Dedifferentiated amniotic fluid mesenchymal stem cell (primary cell): ENCODE results near the gene MAGI3.

ENCODE experiments used
- DNase-seq: peaks from one replicate; pipeline ENCODE4 v3.0.0-alpha.2; 2016; ENCODE audit errors: extremely low spot score

MAGI3 gene

DNA sequence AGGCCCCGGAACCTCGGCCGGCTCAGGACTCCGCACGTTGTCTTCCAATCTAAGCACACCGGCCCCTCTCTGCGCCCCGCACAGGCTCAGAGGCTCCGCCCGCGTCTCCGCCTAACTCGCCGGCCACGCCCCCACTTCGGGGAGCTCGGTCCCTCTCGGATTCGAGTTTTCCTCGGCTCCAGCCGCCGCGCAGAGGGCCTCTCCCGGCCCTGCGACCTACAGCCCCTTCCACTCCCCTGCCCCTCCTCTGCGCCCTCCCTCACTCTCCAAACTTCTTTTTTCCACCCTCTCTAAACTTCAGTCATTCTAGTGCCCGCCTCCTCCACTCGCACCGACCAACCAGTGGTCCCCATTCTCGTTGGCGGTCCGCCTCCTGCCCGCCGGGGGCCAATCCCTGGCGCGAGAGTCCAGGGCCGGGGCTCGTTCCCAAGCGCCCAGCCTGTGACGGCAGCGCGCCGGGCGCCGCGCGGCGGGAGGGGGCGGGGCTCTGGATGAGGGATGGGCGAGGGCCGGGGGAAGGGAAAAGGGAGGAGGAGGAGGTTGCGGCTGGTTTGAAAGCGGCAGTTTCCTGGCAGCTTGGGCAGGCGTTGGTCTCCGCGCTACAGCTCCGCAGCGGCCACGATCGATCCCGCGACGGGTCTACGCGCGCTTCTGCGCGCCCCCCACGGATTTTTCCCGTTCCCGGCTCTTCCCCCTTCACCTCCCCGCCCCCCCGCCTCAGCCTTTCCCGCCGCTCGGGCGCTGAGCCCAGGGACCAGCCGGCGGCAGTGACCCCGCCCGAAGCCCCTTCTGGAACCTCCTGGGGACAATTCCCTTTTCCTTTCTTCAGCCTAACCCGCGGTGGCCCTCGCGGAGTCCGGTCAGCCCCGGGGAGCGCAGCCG is at the start of gene MAGI3:
Gene MAGI3 (plus strand): TSS at position 563 of the 882 bp plus-strand sequence. CDS start 519 bp downstream, outside the sequence.
- peak; percentile 98 for DNase-seq

DNA sequence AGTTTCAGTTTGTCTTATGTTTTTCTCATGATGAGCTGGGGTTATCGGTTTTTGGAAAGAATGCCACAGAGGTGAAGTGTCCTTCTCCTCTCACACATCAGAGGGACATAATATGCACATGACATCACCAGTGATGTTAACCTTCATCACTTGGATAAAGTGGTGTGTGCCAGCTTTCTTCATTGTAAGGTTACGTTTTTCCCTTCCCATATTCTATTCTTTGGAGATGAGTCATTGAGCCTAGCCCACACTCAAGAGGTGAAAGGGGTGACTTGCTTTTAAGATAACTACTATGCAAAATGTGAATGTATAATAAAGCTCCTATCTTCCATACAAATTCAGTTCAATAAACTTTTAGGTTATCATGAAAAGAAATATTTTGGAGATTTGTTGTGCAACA is 36.7 kb upstream of the MAGI3 start:
- no peak for DNase-seq

DNA sequence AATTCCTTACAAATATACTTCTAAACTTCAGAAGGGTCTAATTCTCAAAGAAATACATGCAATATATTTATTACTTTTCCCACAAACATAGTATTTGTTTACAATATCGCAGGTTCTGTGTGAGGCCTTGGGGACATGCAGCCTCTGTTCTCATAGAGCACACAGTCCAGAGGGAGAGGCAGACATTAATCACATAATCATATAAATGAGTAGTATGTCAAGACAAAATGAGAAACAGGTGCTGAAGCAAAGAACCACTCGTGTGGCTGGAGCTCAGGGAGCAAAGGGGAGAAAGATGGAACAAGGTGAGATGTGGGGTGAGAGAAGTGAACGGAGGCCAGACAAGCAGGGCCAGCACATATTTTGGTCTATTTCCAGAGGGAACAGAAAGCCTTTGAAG is 26.4 kb upstream of the MAGI3 start:
- no peak for DNase-seq

DNA sequence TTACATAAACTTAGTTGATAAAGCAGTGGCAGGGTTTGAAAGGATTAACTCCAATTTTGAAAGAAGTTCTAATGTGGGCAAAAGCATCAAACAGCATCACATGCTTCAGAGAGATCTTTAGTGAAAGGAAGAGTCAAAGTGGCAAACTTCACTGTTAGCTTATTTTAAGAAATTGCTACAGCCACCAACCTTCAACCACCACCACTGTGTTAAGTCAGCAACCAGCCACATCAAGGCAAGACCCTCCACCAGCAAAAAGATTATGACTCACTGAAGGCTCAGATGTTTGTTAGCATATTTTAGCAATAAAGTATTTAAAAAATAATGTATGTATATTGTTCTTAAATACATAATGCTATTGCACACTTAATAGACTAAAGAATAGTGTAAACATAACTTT is 21.3 kb upstream of the MAGI3 start:
- no peak for DNase-seq

DNA sequence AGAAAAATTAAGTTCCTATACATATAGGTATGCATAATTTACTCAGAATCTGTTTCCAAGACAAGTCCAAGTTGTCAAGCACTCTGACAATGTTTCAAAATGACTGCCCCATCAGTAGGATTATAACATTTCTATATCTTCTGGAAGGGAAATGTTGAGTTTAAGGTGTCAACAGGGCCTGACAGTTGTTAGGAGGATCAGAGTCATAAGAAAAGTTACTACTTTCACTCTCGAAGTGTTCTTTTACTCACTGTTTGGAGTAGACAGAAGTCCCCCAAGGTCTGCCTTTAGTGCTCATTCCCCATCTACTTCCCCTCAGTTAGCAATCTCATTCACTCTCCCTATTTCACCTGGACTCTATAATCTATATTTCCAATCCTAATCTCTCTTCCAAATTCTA is 20.6 kb upstream of the MAGI3 start:
- no peak for DNase-seq

DNA sequence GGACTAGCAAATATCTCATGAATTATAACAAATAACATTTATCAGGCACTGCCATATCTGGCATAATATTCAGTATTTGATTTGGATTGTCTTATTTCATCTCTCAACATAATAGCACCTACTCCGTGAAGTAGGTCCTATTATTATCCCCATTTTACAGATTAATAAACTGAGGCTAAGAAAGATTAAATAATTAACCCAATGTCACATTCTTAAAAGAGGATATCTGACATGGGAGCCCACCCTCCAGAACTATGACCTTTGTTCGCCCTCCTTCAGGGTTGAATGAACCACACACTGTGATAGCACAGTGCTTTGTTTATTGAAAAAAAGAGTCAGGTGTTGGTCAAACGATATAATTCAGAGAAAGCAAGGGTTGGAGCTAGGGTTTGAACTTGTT is 19.4 kb upstream of the MAGI3 start:
- no peak for DNase-seq

DNA sequence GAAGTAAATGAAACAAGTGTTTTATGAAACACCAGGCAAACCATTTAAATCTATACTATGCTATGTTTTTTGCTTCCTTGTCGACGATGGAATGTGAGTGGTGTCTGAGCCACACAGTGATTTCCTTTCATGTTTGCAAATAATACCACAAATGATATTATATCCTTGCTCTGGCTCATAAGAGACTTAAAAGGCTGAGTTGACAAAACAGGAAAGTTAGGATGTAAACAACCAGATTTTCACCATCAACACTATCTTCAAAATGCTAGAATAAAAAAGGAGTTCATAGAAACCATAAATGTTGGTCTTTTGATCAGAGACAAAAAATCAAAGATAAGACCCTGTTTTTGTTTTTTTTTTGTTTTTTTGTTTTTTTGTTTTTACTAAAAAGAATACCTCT is 17.8 kb upstream of the MAGI3 start:
- no peak for DNase-seq

DNA sequence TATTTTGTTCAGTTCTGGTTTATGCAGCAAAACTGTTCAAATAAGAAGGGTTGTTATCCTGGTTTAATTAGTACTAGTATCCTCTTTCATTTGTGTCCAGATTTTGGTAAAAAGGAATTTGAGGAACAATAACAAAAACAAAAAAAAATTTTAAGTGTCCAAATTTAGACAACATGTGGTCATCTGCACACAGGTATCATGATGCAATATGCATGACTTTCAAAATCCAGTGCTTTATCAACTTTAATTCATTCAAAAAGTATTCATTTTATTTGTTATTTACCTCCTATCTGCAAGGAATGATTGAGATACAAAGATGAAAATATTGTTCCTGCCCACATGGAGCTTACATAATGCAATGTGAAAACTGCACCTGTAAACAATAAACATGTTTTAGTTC is 16.7 kb upstream of the MAGI3 start:
- no peak for DNase-seq

DNA sequence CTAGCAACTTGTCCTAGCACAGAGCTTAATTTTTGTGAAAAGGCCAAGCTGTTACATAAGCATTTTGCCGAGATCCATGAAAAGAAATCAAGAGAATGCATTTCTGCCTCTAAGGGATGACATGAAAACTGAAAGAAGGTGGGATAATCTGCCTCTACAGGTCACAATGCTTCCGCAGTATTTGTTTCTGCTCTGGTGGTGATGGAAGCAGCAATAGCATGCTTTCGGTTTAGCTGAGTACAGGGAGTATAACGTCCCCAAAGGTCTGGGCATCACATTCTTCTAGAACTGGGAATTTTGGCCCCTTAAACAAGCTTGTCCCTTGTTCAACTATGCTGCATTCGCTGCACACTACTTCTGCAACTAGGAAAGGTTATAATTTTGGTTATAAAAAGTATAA is 14.4 kb upstream of the MAGI3 start:
- no peak for DNase-seq

DNA sequence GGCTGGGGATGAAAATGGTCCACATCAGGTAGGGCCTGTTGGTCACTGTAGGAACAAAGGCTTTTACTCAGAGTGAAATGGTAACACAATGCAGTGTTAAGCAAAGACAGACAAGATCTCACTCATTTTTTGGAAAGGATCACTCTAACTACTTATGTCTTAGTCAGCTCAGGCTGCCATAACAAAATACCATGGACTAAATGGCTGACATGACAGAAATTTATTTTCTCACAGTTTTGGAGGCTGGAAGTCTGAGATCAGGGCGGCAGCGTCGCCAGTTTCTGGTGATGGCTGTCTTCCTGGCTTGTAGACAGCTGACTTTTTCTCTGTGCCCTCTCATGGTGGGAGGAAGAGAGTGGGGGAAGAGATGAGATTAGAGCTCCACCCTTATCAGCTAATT is 10.2 kb upstream of the MAGI3 start:
- no peak for DNase-seq

DNA sequence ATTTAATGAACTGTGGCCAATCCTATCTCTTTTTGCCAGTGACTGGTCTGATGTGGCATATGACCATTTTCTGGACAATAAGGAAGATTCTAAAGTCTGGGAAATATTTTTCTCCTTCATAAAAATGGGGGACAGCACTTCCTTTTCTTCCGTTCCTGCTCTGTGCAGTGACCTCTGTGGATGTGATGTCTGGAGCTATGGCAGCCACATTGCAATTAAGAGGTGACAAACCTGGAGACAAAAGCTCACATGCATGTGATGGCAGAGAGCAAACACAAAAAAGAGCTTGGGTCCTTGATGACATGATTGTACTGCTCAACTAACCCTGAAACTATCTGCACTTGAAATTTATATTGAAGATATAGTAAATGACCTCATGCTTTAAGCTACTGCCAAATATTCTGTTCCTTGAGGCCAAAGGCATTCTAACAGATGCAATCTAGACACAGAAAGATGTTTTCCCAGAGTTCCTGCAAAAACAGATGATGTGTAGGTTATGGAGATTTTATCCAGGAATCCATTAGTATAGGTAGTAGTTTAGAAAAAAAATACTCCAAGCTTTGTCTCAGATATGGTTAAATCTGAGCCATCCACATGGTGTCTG is 2.2 kb upstream of the MAGI3 start:
- no peak for DNase-seq

DNA sequence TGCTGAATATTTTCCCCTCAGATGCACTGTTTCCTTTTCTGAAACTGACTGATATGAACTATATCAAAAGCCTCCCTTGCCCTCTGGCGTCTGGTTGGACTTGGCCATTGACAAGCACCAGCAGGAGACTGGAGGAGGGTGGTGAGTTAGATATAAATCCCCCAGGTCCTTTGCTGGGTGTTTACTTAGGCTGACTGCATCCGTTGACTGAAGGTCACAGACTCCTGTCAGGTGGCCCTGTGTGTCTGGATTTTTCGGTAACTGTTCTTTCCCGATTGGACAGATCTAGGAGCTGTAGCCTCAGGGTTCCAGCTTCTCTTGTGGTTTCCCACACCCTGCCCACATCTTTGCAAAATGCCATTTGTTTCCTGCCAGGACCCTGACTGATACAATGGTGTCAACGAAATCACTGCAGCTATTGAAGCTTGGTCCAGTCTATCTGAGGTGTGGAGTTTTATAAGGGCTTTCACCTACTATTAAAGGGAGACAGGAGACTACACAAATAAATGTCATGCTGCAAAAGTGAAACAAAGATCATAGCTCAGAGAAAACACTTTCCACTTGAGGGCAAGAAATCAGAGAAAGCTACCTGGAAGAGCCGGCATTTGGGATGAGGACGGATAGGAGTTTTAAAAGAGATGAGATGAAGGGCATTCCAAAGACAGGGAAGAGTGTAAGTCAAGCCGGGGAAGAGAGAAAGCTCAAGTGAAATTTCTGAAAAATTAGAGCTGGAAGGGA is 1.5 kb upstream of the MAGI3 start:
- no peak for DNase-seq

DNA sequence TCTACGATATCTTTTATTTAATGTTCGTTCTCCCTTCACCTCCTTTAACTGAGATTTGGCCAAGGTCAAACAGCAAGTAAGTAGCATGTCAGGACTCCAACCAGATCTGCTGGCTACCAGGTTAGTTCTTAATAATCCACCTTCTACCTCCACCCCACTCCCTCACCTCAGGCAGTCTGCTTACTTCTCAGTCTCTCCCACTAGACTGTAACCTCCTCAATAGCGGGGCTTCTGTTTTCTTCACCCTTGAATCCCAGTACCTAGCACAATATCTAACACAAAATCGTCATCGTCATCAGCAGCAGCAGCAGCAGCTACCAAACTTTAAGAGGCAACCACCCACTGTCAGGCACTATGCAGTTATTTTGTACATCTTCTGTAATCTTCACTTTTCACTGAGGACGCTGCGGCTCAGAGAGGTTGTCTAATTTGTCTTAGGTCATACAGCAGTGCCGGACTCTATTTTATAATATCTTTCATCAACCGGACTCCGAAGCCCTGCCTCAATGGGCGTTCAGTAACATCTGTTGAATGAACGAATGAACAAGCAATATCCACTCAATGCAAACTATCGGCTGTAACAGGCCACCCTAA is 859 bp upstream of the MAGI3 start:
- no peak for DNase-seq

DNA sequence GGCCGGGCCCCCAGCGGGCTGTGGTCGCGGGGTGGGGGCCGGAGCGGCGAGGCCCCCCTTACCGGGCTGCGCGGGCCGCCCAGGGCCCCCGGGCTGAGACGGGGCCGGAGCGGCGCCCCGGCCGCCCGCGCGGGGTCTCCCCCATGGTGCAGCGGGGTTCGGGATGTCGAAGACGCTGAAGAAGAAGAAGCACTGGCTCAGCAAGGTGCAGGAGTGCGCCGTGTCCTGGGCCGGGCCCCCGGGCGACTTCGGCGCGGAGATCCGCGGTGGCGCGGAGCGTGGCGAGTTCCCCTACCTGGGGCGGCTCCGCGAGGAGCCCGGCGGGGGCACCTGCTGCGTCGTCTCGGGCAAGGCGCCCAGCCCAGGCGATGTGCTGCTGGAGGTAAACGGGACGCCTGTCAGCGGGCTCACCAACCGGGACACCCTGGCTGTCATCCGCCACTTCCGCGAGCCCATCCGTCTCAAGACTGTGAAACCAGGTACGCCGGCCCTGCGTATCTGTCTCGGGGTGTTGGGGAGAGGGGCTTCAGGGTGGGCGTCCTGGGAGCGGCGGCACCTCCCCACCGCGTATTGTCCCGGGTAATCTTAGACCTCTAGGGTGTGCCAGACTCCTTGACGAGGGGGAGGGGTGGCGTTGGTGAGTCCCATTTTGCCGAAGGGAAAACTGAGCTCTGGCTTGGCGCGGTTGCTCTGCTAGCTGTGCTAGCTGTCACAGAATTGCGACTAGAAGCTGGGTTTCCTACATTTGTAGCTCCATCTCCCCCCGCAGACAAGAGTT is 745 bp downstream of the MAGI3 start:
- DNase-seq: no peak

DNA sequence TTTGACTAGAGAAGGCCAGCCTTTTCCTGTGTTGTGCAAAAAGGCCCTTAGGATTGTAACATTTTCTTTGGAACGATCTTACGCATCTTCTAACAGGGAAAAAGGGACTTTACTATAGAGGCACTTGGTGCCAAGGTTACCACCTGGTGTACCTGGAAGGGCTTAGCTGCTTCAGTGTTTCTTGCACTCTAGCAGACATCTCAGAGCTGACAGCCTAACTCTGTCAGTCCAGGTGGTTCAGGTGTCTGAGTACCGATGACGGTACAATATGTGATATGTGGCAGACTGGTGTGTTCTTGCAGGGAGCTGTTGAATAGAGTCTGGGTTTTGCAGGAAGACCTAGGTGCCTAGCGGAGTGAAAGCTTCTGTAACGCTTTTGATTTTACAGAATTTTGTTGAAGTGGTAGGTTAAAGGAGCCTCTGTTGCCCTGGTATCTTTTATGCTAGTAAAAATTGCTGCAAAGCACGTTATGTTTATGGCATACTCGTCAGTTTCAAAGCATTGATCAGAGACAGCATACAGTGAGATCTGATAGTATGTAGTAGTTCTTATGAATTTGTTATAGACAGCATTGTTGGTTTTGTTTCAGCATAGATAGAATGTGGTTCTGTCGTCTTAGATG is 1.4 kb downstream of the MAGI3 start:
- DNase-seq: no peak

DNA sequence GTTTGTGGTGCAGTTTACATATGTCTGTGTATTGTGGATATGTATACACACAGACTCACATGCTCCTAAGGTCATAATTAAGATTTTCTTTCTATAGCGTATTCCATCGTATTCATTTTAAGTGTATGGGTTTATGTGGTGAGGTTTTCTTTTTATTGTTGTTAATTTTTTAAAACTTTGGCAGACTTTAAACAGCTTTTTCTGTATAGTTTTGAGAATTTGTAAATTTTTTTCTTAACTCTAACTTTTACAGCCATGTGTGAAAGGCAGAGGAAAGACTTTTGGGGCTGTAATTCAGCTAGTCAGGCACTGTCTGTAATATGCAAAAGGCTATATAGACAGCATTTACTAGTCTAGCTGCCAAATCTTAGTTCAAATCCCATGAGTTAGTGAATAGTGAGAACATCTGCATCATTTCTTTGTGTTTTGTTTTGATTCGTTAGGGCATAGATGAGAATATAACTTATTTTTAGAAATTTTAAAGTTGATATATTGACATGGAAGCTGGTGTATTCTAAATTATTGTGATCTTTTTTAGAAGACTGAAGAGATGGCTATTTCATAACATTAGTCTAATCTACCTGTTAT is 2.3 kb downstream of the MAGI3 start:
- DNase-seq: no peak

DNA sequence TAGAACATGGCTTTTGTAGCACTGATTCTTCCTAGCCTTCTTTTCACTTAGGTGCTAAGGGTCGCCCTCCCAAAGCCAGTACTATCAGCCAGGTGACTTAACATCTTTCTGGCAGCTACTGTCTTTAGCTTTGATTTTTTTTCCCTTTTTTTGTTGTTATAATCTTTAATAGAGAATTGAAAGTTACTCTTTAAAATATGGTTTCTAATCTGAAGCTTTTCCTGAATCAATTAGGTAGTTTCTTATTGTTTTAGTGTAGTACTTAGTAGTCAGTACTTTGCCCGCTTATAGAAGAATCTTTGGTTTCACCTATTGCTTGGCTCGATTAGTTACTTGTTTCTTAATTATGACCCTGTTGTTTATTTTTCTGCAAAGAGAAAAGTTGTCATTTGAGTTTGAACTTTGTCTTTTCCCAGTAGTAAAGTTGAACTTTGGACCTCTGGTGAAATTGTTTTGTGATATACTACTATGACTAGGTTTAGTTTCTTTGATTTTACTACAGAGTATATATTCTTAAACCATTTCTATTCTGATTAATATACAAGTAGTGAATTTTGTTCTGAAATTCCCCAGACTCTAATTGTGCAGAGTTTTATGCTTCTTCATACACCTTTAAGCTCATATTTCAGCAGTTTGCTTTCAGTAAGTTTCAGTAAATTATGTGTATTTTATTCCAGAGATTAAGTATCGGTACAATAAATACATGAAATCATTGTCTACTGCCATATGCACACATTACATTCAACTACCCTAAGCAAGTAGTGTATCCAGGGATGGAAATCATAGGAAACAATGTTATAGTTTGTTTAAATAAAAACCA is 3.9 kb downstream of the MAGI3 start:
- DNase-seq: no peak

DNA sequence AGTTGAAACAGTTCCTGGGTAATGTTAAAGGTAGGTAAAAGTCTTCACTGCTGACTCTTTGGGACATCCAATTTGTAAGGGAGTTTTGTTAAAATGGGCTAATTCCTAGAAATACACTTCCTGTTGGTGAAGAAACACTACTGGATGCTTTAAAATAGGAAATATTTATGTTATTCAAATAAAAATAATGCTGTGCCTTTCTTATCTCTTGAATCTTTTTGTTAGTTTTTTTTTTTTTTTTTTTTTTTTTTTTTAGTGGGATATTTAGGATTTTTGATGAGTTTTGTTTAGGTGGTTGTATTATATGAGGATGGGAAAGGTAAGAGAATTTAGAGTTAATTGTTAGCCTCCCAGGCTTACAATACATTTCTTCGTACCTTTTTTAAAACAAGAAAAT is 4.5 kb downstream of the MAGI3 start:
- DNase-seq: no peak

DNA sequence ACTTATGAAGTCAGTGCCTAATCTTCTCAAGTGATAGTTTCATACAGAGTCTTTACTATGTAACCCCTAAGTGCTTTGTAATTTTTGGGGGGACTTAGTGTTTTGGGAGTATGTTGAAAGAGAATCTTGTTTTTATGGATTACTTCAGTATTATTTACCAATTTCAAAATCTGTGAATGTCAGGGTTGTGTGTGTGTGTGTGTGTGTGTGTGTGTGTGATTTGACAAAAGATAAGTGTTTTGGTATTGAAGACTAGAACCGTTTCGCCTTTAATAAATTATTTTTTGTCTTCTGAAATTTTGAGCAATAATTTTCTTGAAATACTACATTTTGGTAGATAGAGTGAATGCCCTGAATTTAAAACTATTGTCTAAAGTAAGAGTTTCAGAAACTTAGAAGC is 5.8 kb downstream of the MAGI3 start:
- no peak for DNase-seq

DNA sequence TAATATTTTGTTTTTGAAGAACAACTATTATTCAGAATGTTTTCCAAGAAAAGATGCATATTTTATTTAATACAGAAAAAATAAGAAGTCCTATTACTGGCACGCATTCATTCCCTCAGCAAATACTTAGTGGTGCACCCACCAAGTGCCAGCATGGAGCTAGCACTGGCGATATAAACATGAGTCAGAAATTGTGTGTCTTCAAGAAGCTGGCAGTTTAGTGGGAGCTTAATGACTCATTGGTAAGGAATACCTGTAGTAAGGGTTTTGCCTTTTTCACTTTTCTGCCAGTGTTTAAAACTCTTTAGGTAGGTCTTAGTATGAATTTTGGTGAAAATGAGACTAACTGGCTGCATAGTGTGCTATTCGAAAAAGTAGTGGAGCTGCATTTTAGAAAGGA is 6.3 kb downstream of the MAGI3 start:
- DNase-seq: peak; percentile 68
